Stimulated activated CD8-positive, alpha-beta memory T cell treated with anti-CD3 and anti-CD28 coated beads, Interleukin-2, amount 100 ng/mL, for 48 hours (primary cell): ENCODE data around the gene TRPM2.
A peak's percentile ranks its signal among the peaks of the same experiment; 100 is the strongest.

Experiments
- DNase-seq, 2 donors: peaks; one replicate each; pipeline ENCODE4 v3.0.0-alpha.2; 2020; ENCODE audit warnings: low read depth in 2 of 2

TRPM2 gene

GRCh38 chr21:44462086-44462833 is 108.8 kb downstream of the TRPM2 start:
- no peak for DNase-seq

GRCh38 chr21:44462834-44463200 is 109.4 kb downstream of the TRPM2 start:
- no peak for DNase-seq

GRCh38 chr21:44463724-44464123 is 110.3 kb downstream of the TRPM2 start:
- DNase-seq: no peak

- DNase-seq: no peak
Measured at GRCh38 chr21:44464351-44464750, 110.9 kb downstream of the TRPM2 start.

- no peak for DNase-seq
Measured at GRCh38 chr21:44466351-44466954, 113.0 kb downstream of the TRPM2 start.

GRCh38 chr21:44466996-44467858 is 113.8 kb downstream of the TRPM2 start:
- DNase-seq: no peak

GRCh38 chr21:44467859-44468195 is 114.4 kb downstream of the TRPM2 start:
- DNase-seq: no peak

GRCh38 chr21:44471341-44471740 is 117.9 kb downstream of the TRPM2 start:
- DNase-seq: no peak

GRCh38 chr21:44471996-44472395 is 118.6 kb downstream of the TRPM2 start:
- DNase-seq: no peak

- no peak for DNase-seq
Measured at GRCh38 chr21:44473915-44474555, 120.6 kb downstream of the TRPM2 start.

GRCh38 chr21:44475266-44475845 is 121.9 kb downstream of the TRPM2 start:
- DNase-seq: no peak

GRCh38 chr21:44477131-44477530 is 123.7 kb downstream of the TRPM2 start:
- DNase-seq: no peak

- no peak for DNase-seq
Measured at GRCh38 chr21:44477712-44478111, 124.3 kb downstream of the TRPM2 start.

- no peak for DNase-seq
Measured at GRCh38 chr21:44478124-44478800, 124.8 kb downstream of the TRPM2 start.

- no peak for DNase-seq
Measured at GRCh38 chr21:44478801-44479167, 125.4 kb downstream of the TRPM2 start.

GRCh38 chr21:44479556-44480199 is 126.3 kb downstream of the TRPM2 start:
- DNase-seq: peak; percentile 13 to 30

GRCh38 chr21:44480200-44481053 is 127.0 kb downstream of the TRPM2 start:
- no peak for DNase-seq

- DNase-seq: no peak
Measured at GRCh38 chr21:44482581-44483287, 129.3 kb downstream of the TRPM2 start.
